Measurements from ENCODE around the gene ACADM. TPM values are rescaled to one million over a fixed set of nuclear protein-coding genes. Genes with fewer than 3 reads are reported as not detected.
"Not testable (repeated sequence)": the region's sequence is repeated elsewhere in the genome, so short reads cannot be mapped to it uniquely, and the experiment has no call there.

ACADM gene
- polyA plus RNA-seq, 1 of the 3 experiments (the other 2 are of a cell fraction) = 18.6 TPM

DNA sequence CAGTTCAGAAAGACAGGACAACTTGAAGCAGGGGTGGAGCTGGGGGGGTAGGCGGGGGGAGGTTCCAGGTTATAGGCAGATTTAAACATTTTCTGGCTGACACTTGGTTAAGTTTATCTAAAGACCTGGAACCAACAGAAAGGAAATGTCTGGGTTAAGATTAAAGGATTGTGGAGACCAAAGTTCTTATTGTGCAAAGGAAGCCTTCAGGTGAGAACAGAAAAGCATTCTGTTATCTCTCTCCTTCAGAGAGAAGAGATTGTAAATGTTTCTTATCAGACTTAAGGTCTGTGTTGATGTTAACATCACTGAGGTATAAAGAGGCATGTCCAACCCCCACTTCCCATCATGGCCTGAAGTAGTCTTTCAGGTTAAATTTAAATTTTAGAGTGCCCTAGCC is 3.7 kb upstream of the ACADM start:
- no peaks in the 10 kb centered on the region for H3K36me3 ChIP-seq (replicated peaks in 1 of 2; ENCODE audit: control insufficient read depth in 1 of 2, insufficient read depth in 2 of 2, low read length in 1 of 2)
- H3F3A ChIP-seq (replicated peaks; ENCODE audit: insufficient read depth) = no peaks in the 10 kb centered on the region
- TF ChIP-seq GATA2 (CRISPR knock-in tag; IDR thresholded peaks at IDR 0.05) = no peak
- no peak for TF ChIP-seq FOXJ3 (CRISPR knock-in tag; IDR thresholded peaks at IDR 0.05)
- no peak for TF ChIP-seq RFX5 (IDR thresholded peaks at IDR 0.05; ENCODE audit: low read length)
- no peak for TF ChIP-seq TEAD4 (IDR thresholded peaks at IDR 0.05; ENCODE audit: borderline replicate concordance, insufficient read depth)
- H3K4me1 ChIP-seq (ENCODE audit: control insufficient read depth in 1 of 2, insufficient read depth in 2 of 2, low read depth in 1 of 2, low read length in 1 of 2) = peaks cover 0 to 5% of the 10 kb centered on the region in 2 experiments; a peak in 2 of 4 replicates
- H2AFZ ChIP-seq (ENCODE audit: low read depth) = no peak overlapping the region
- no peak for DNase-seq
- ChIA-PET POLR2A (no interaction called here), CTCF (no interaction called here)
- no peak overlapping the region for H3K4me3 ChIP-seq (ENCODE audit: low read depth in 2 of 2, low read length in 1 of 2)
- 94% methylated on average over 1 of the region's 1 CpG for WGBS (ENCODE audit: low lambda C conversion rate)
- H3K27me3 ChIP-seq (ENCODE audit: insufficient read depth) = no peaks in the 10 kb centered on the region
- peaks cover 13% of the 10 kb centered on the region for H3K79me2 ChIP-seq (ENCODE audit: insufficient read depth)
- H3K9ac ChIP-seq = no peak overlapping the region
- no peaks in the 10 kb centered on the region for H3K9me2 ChIP-seq
- no peaks in the 10 kb centered on the region for H4K20me1 ChIP-seq (ENCODE audit: insufficient read depth)
- H3K4me2 ChIP-seq = no peak overlapping the region
- no peaks in the 10 kb centered on the region for H3K9me3 ChIP-seq
- H3K27ac ChIP-seq (ENCODE audit: low read depth in 2 of 2, low read length in 1 of 2) = no peak overlapping the region

DNA sequence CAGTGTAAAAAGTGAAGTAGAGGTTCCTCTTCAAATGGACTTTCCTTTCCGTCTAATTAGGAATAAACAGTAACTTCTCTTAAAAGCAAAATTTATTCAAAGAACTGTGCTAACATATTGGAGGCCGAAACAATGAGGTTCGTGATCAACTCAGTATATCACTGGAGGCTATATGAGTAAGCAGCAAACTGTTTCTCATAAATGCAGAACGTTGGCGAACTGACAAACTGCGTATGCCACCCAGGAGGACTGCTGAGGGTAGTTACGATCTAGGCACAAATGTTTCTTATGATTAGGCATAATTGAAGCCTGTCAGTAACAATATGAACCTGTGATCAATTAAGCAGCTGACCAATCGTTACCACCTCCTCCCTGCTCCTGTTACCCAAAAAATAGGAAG is 2.3 kb upstream of the ACADM start:
- CTCF ChIA-PET; H3K9ac ChIP-seq; H3K4me1 ChIP-seq (ENCODE audit: control insufficient read depth in 1 of 2, insufficient read depth in 2 of 2, low read depth in 1 of 2, low read length in 1 of 2); H3K27ac ChIP-seq (ENCODE audit: low read depth in 2 of 2, low read length in 1 of 2); H3K9me2 ChIP-seq; H3K4me3 ChIP-seq (ENCODE audit: low read depth in 2 of 2, low read length in 1 of 2); H3F3A ChIP-seq (replicated peaks; ENCODE audit: insufficient read depth); H2AFZ ChIP-seq (ENCODE audit: low read depth); H3K36me3 ChIP-seq (replicated peaks in 1 of 2; ENCODE audit: control insufficient read depth in 1 of 2, insufficient read depth in 2 of 2, low read length in 1 of 2); H3K27me3 ChIP-seq (ENCODE audit: insufficient read depth); H3K4me2 ChIP-seq; POLR2A ChIA-PET; H4K20me1 ChIP-seq (ENCODE audit: insufficient read depth); DNase-seq; H3K9me3 ChIP-seq: not testable (repeated sequence)
- H3K79me2 ChIP-seq (ENCODE audit: insufficient read depth) = peaks cover 27% of the 10 kb centered on the region
- 93% methylated on average over 8 of the region's 8 CpGs for WGBS (ENCODE audit: low lambda C conversion rate)

DNA sequence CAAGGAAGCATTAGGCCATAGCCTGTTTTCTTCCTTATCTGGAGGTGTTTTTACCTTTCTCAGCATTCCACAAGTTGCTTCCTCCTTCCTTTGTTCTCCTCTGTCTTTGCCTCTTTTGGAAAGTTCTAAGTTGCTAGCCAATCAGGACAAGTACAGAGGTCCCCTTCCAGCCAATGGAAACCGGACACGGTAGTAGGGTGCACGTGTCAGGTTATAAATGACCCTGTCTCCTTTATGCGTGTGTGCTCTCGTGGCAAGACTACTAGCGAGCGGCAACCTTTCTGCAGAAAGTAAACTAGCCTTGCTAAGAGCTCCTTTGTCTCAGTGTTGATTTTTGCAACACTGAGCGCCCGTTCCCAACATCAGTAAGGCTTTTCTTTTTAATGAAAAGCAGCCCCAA is 1.5 kb upstream of the ACADM start:
- POLR2A ChIA-PET = interaction anchor here (1.3 kb wide), 1 partner anchor 62 kb away, joined by 7 read pairs; the partner anchor contains the start of gene RABGGTB

More for the DNA sequence above, 1.5 kb upstream of the ACADM start:
- H3K4me1 ChIP-seq (ENCODE audit: control insufficient read depth in 1 of 2, insufficient read depth in 2 of 2, low read depth in 1 of 2, low read length in 1 of 2) = peaks cover 0 to 8% of the 10 kb centered on the region in 2 experiments; a peak in 3 of 4 replicates
- H3K27ac ChIP-seq (ENCODE audit: low read depth in 2 of 2, low read length in 1 of 2) = no peak overlapping the region
- H3K4me3 ChIP-seq (ENCODE audit: low read depth in 2 of 2, low read length in 1 of 2) = no peak overlapping the region
- H2AFZ ChIP-seq (ENCODE audit: low read depth) = no peak overlapping the region
- H3K9me3 ChIP-seq = no peaks in the 10 kb centered on the region
- H3K9ac ChIP-seq = no peak overlapping the region
- peaks cover 34% of the 10 kb centered on the region for H3K79me2 ChIP-seq (ENCODE audit: insufficient read depth)
- H3K27me3 ChIP-seq (ENCODE audit: insufficient read depth) = no peaks in the 10 kb centered on the region
- no peaks in the 10 kb centered on the region for H3K9me2 ChIP-seq
- TF ChIP-seq TEAD4 (IDR thresholded peaks at IDR 0.05; ENCODE audit: borderline replicate concordance, insufficient read depth) = no peak
- no peak for TF ChIP-seq ELF1 (IDR thresholded peaks at IDR 0.05)
- no peak for TF ChIP-seq SMC3 (IDR thresholded peaks at IDR 0.05; ENCODE audit: low read depth, low read length)
- TF ChIP-seq MXI1 (IDR thresholded peaks at IDR 0.05; ENCODE audit: low read depth, low read length) = no peak
- TF ChIP-seq FOXM1 (IDR thresholded peaks at IDR 0.05; ENCODE audit: low read depth) = no peak
- no peaks in the 10 kb centered on the region; the same call in 1 of the 2 replicates for H4K20me1 ChIP-seq (ENCODE audit: insufficient read depth)
- no peak for DNase-seq
- H3F3A ChIP-seq (replicated peaks; ENCODE audit: insufficient read depth) = peaks cover 2% of the 10 kb centered on the region
- no peak overlapping the region for H3K4me2 ChIP-seq
- WGBS (ENCODE audit: low lambda C conversion rate) = 98% methylated on average over 9 of the region's 9 CpGs
- CTCF ChIA-PET = interaction anchor here (0.6 to 0.8 kb wide), 2 partner anchors 12 to 65 kb away, joined by 3 read pairs; no protein-coding TSS in a partner anchor
- H3K36me3 ChIP-seq (replicated peaks in 1 of 2; ENCODE audit: control insufficient read depth in 1 of 2, insufficient read depth in 2 of 2, low read length in 1 of 2) = no peaks in the 10 kb centered on the region
